ENCODE data around the gene COL18A1. TPM values are rescaled to one million over a fixed set of nuclear protein-coding genes. Genes with fewer than 3 reads are reported as not detected.

Gene COL18A1
- polyA plus RNA-seq, 1 donor (not counting 4 experiments of a cell fraction or from before 2014, with no cell fraction given), result 13.0 TPM

DNA sequence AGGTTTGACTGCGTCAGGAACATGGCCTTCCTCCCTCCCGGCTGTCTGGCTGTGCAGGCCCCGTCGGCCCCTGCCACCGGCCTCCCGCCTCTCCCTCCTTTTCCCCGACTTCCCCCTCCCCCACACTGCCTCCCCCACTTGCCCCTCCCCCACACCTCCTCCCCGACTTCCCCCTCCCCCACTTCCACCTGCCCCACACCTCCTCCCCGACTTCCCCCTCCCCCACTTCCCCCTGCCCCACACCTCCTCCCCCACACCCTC lies 84.7 kb downstream of the COL18A1 start:
- H3K9me1 ChIP-seq (ENCODE audit: control insufficient read depth, extremely low read depth, insufficient read depth, low read length), result no peaks in the 10 kb centered on the region
- no peak overlapping the region for H3K27ac ChIP-seq (ENCODE audit: control insufficient read depth, insufficient read depth, low read length)
- no peak for FAIRE-seq
- peaks cover 0 to 5% of the 10 kb centered on the region in 2 experiments for H3K36me3 ChIP-seq (ENCODE audit: control insufficient read depth in 2 of 2, extremely low read depth in 1 of 2, insufficient read depth in 2 of 2, low read length in 2 of 2)
- no peaks in the 10 kb centered on the region for H3K79me2 ChIP-seq (ENCODE audit: control insufficient read depth, insufficient read depth, low read length)
- H2AFZ ChIP-seq (ENCODE audit: control insufficient read depth, low read length), result no peak overlapping the region
- no peak overlapping the region for H3K9ac ChIP-seq (ENCODE audit: control insufficient read depth, extremely low read depth, insufficient read depth, low read length)
- no peaks in the 10 kb centered on the region for H3K27me3 ChIP-seq (ENCODE audit: control insufficient read depth, extremely low read depth, insufficient read depth, low read length)
- DNase-seq (ENCODE audit: low read depth, low spot score), result no peak
- no peak overlapping the region for H3K4me3 ChIP-seq (ENCODE audit: control insufficient read depth in 2 of 3, extremely low read depth in 1 of 3, insufficient read depth in 2 of 3, low read depth in 1 of 3, low read length in 3 of 3)
- H4K20me1 ChIP-seq (ENCODE audit: control insufficient read depth, extremely low read depth, insufficient read depth, low read length), result no peaks in the 10 kb centered on the region
- dilution Hi-C loops (cut with MboI; ENCODE audit: extremely low pct_ligation_motif_present, low sequenced_read_pairs), result no loop called here
- H3K9me3 ChIP-seq (ENCODE audit: control insufficient read depth, low read depth, low read length), result no peaks in the 10 kb centered on the region
- H3K4me1 ChIP-seq (ENCODE audit: control insufficient read depth, extremely low read depth, insufficient read depth, low read length), result no peaks in the 10 kb centered on the region
- no peak overlapping the region for H3K4me2 ChIP-seq (ENCODE audit: control insufficient read depth, extremely low read depth, insufficient read depth, low read depth, low read length)
- TF ChIP-seq EZH2 (IDR thresholded peaks at IDR 0.05; ENCODE audit: low read length), result no peak
- TF ChIP-seq, protein P1, sequence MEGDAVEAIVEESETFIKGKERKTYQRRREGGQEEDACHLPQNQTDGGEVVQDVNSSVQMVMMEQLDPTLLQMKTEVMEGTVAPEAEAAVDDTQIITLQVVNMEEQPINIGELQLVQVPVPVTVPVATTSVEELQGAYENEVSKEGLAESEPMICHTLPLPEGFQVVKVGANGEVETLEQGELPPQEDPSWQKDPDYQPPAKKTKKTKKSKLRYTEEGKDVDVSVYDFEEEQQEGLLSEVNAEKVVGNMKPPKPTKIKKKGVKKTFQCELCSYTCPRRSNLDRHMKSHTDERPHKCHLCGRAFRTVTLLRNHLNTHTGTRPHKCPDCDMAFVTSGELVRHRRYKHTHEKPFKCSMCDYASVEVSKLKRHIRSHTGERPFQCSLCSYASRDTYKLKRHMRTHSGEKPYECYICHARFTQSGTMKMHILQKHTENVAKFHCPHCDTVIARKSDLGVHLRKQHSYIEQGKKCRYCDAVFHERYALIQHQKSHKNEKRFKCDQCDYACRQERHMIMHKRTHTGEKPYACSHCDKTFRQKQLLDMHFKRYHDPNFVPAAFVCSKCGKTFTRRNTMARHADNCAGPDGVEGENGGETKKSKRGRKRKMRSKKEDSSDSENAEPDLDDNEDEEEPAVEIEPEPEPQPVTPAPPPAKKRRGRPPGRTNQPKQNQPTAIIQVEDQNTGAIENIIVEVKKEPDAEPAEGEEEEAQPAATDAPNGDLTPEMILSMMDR (optimal IDR thresholded peaks at IDR 0.05 in 1 of 3, IDR thresholded peaks at IDR 0.05 in 1 of 3, conservative IDR thresholded peaks at IDR 0.05 in 1 of 3; ENCODE audit: extremely low read depth in 1 of 3, insufficient read depth in 2 of 3, low read length in 3 of 3), result no peak

DNA sequence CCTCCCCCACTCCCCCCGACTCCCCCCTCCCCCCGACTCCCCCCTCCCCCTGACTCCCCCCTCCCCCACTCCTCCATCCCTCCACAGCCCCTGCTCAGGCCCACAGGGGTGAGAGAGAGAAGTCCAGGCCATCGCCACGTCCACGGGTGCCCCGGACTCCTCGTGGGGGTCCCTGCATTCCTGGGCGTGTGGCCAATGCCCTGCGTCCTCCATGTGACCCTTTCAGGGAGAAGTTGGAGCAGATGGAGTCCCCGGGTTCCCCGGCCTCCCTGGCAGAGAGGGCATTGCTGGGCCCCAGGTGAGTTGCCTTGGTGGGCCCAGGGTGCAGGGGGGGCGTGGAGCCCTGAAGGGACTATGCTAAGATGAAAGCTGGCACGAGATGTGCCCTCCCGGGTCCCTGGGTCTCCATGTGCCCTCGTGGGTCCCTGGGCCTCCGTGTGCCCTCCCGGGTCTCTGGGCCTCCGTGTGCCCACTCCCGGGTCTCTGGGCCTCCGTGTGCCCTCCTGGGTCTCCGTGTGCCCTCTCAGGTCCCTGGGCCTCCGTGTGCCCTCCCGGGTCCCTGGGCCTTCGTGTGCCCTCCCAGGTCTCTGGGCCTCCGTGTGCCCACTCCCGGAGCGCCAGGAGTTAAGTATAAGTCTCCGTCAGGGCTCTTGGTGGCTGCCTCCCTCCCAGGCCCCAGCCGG lies 85.2 kb downstream of the COL18A1 start:
- H3K4me3 ChIP-seq (ENCODE audit: control insufficient read depth in 2 of 3, extremely low read depth in 1 of 3, insufficient read depth in 2 of 3, low read depth in 1 of 3, low read length in 3 of 3), result no peak overlapping the region
- no peak overlapping the region for H3K4me2 ChIP-seq (ENCODE audit: control insufficient read depth, extremely low read depth, insufficient read depth, low read depth, low read length)
- H3K27me3 ChIP-seq (ENCODE audit: control insufficient read depth, extremely low read depth, insufficient read depth, low read length), result no peaks in the 10 kb centered on the region
- no peaks in the 10 kb centered on the region for H3K4me1 ChIP-seq (ENCODE audit: control insufficient read depth, extremely low read depth, insufficient read depth, low read length)
- no peaks in the 10 kb centered on the region for H3K9me1 ChIP-seq (ENCODE audit: control insufficient read depth, extremely low read depth, insufficient read depth, low read length)
- H4K20me1 ChIP-seq (ENCODE audit: control insufficient read depth, extremely low read depth, insufficient read depth, low read length), result no peaks in the 10 kb centered on the region
- DNase-seq (ENCODE audit: low read depth, low spot score) (no peak), FAIRE-seq (no peak)
- no peaks in the 10 kb centered on the region for H3K9me3 ChIP-seq (ENCODE audit: control insufficient read depth, low read depth, low read length)
- TF ChIP-seq EZH2 (IDR thresholded peaks at IDR 0.05; ENCODE audit: low read length), result no peak
- TF ChIP-seq, protein P1 (optimal IDR thresholded peaks at IDR 0.05 in 1 of 3, IDR thresholded peaks at IDR 0.05 in 1 of 3, conservative IDR thresholded peaks at IDR 0.05 in 1 of 3; ENCODE audit: extremely low read depth in 1 of 3, insufficient read depth in 2 of 3, low read length in 3 of 3), result no peak
- H3K9ac ChIP-seq (ENCODE audit: control insufficient read depth, extremely low read depth, insufficient read depth, low read length), result no peak overlapping the region
- peaks cover 0 to 5% of the 10 kb centered on the region in 2 experiments for H3K36me3 ChIP-seq (ENCODE audit: control insufficient read depth in 2 of 2, extremely low read depth in 1 of 2, insufficient read depth in 2 of 2, low read length in 2 of 2)
- H3K79me2 ChIP-seq (ENCODE audit: control insufficient read depth, insufficient read depth, low read length), result no peaks in the 10 kb centered on the region
- H2AFZ ChIP-seq (ENCODE audit: control insufficient read depth, low read length), result no peak overlapping the region
- dilution Hi-C loops (cut with MboI; ENCODE audit: extremely low pct_ligation_motif_present, low sequenced_read_pairs), result no loop called here
- H3K27ac ChIP-seq (ENCODE audit: control insufficient read depth, insufficient read depth, low read length), result no peak overlapping the region

Data from keratinocyte (primary cell).